ENCODE measurements around the gene NEK10. TPM values are rescaled to one million over a fixed set of nuclear protein-coding genes. Genes with fewer than 3 reads are reported as not detected.

NEK10 gene
- total and polyA plus RNA-seq, 9 of the 15 experiments (the other 6 are each of a cell fraction or from before 2014, with no cell fraction given), result 0.07 TPM; not detected in 8

DNA sequence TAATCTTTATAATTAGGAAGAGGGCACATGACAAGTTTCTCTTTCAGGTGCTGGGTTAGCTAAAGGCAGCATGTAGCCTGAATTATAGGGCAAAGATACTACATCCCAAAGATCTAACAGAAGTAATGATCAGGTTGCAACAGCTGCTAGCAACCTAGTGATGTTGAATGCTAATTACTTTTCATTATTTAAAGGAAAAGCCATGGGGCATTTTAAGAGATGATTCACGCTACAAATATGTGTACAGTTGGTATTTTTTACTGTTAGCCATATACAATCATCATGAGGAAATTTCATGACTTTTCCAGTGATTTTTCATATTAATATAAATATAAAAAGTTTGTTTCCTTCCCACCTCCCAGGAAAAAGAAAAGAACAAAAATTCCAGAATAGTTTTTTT, 43.0 kb downstream of the NEK10 start:
- Histone ChIP-seq H3K9me3 (replicated peaks; ENCODE audit: control insufficient read depth, insufficient read depth, low read depth, low read length) (no peaks in the 10 kb centered on the region), H3K79me2 (ENCODE audit: control insufficient read depth, insufficient read depth, low read length) (no peaks in the 10 kb centered on the region), H3K27me3 (ENCODE audit: control insufficient read depth in 2 of 2, insufficient read depth in 2 of 2, low read length in 2 of 2) (no peaks in the 10 kb centered on the region), H3K9ac (ENCODE audit: insufficient read depth in 1 of 2, low read depth in 2 of 2, low read length in 2 of 2) (no peak overlapping the region), H2AFZ (ENCODE audit: low read depth, low read length) (no peak overlapping the region), H3K36me3 (ENCODE audit: control insufficient read depth, insufficient read depth, low read length) (no peaks in the 10 kb centered on the region), H4K20me1 (replicated peaks; ENCODE audit: control insufficient read depth, insufficient read depth, low read length) (no peaks in the 10 kb centered on the region), H3K4me1 (replicated peaks in 1 of 2; ENCODE audit: control insufficient read depth in 2 of 2, insufficient read depth in 2 of 2, low read length in 2 of 2) (no peaks in the 10 kb centered on the region), H3K27ac (ENCODE audit: extremely low read depth, low read depth, low read length) (no peak overlapping the region), H3K9me1 (ENCODE audit: control insufficient read depth, insufficient read depth, low read length) (no peaks in the 10 kb centered on the region), H3K4me3 (no peak overlapping the region), H3K4me2 (ENCODE audit: insufficient read depth, low read length) (no peak overlapping the region)
- WGBS (ENCODE audit: insufficient coverage, low coverage, missing lambda C conversion rate), result 0% methylated on average over 1 of the region's 1 CpG
- BruUV-seq (replicated peaks), result no TSS peak
- no peak for DNase-seq (ENCODE audit: extremely low read depth in 1 of 4, low spot score in 3 of 4)
- ATAC-seq, result no peak
- in situ Hi-C loops (cut with MboI) (no loop called here), intact Hi-C loops (cut with micrococcal nuclease) (no loop called here)
- ChIA-PET POLR2A (no interaction called here), CTCF (ENCODE audit: low intra/inter-chr PET ratio) (no interaction called here)
- FAIRE-seq, result no peak
- TF ChIP-seq ZNF449 (CRISPR knock-in tag; IDR thresholded peaks at IDR 0.05), result no peak
- no peak for TF ChIP-seq SREBF2 (CRISPR knock-in tag; IDR thresholded peaks at IDR 0.05)
- TF ChIP-seq RBM22 (IDR thresholded peaks at IDR 0.05; ENCODE audit: low read depth, low read length, poor library complexity, severe bottlenecking), result no peak
- TF ChIP-seq CREB1 (IDR thresholded peaks at IDR 0.05), result no peak
- no peak for TF ChIP-seq CREB1 (CRISPR knock-in tag; IDR thresholded peaks at IDR 0.05)
- no peak for TF ChIP-seq ILF3 (IDR thresholded peaks at IDR 0.05; ENCODE audit: borderline replicate concordance)
- TF ChIP-seq, protein P1, sequence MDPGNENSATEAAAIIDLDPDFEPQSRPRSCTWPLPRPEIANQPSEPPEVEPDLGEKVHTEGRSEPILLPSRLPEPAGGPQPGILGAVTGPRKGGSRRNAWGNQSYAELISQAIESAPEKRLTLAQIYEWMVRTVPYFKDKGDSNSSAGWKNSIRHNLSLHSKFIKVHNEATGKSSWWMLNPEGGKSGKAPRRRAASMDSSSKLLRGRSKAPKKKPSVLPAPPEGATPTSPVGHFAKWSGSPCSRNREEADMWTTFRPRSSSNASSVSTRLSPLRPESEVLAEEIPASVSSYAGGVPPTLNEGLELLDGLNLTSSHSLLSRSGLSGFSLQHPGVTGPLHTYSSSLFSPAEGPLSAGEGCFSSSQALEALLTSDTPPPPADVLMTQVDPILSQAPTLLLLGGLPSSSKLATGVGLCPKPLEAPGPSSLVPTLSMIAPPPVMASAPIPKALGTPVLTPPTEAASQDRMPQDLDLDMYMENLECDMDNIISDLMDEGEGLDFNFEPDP (CRISPR knock-in tag; IDR thresholded peaks at IDR 0.05), result no peak
- TF ChIP-seq, protein P2, sequence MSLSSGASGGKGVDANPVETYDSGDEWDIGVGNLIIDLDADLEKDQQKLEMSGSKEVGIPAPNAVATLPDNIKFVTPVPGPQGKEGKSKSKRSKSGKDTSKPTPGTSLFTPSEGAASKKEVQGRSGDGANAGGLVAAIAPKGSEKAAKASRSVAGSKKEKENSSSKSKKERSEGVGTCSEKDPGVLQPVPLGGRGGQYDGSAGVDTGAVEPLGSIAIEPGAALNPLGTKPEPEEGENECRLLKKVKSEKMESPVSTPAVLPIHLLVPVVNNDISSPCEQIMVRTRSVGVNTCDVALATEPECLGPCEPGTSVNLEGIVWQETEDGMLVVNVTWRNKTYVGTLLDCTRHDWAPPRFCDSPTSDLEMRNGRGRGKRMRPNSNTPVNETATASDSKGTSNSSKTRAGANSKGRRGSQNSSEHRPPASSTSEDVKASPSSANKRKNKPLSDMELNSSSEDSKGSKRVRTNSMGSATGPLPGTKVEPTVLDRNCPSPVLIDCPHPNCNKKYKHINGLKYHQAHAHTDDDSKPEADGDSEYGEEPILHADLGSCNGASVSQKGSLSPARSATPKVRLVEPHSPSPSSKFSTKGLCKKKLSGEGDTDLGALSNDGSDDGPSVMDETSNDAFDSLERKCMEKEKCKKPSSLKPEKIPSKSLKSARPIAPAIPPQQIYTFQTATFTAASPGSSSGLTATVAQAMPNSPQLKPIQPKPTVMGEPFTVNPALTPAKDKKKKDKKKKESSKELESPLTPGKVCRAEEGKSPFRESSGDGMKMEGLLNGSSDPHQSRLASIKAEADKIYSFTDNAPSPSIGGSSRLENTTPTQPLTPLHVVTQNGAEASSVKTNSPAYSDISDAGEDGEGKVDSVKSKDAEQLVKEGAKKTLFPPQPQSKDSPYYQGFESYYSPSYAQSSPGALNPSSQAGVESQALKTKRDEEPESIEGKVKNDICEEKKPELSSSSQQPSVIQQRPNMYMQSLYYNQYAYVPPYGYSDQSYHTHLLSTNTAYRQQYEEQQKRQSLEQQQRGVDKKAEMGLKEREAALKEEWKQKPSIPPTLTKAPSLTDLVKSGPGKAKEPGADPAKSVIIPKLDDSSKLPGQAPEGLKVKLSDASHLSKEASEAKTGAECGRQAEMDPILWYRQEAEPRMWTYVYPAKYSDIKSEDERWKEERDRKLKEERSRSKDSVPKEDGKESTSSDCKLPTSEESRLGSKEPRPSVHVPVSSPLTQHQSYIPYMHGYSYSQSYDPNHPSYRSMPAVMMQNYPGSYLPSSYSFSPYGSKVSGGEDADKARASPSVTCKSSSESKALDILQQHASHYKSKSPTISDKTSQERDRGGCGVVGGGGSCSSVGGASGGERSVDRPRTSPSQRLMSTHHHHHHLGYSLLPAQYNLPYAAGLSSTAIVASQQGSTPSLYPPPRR (CRISPR knock-in tag; IDR thresholded peaks at IDR 0.05; ENCODE audit: borderline replicate concordance), result no peak
- no peak for TF ChIP-seq ZNF707 (CRISPR knock-in tag; conservative IDR thresholded peaks at IDR 0.05)
- no peak for TF ChIP-seq XRCC5 (IDR thresholded peaks at IDR 0.05; ENCODE audit: low read depth, low read length)
- no peak for TF ChIP-seq JUNB (CRISPR knock-in tag; conservative IDR thresholded peaks at IDR 0.05)
- TF ChIP-seq THRAP3 (IDR thresholded peaks at IDR 0.05; ENCODE audit: borderline replicate concordance), result no peak
- TF ChIP-seq LCOR (CRISPR knock-in tag; IDR thresholded peaks at IDR 0.05), result no peak
- TF ChIP-seq KLF10 (CRISPR knock-in tag; IDR thresholded peaks at IDR 0.05), result no peak
- no peak for TF ChIP-seq NR2C2 (CRISPR knock-in tag; IDR thresholded peaks at IDR 0.05)
- TF ChIP-seq NR2C2 (tag; IDR thresholded peaks at IDR 0.05), result no peak
